HG03103 (cell line): ENCODE results near the gene GOSR1.
"Not testable (repeated sequence)": the region's sequence is repeated elsewhere in the genome, so short reads cannot be mapped to it uniquely, and the experiment has no call there.

Experiments used
- ATAC-seq: cut with Tn5 transposase; IDR thresholded peaks from one replicate; pipeline ENCODE4 v1.9.1; 2021; ENCODE audit warnings: low read depth; ENCODE audit not compliant: unreplicated experiment

The GOSR1 gene

DNA sequence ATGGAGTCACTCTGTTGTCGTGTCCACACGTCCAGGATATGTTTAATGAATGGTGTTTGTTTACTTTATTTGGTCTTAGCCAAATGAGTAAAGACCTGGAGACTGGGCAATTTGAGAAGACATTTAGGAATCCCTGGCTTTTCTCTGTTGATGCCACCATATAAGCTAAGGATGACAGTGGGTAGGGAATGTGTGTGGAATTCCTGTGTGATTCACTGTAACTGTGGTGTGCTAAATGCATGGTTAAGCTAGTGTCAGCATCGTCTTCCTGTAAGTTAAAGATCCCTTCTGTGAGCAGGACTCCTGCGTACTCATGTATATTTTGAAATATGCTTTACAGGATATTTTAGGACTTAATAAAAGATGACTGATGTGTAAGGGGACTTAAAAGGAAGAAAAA is 26.4 kb downstream of the GOSR1 start:
- no peak for ATAC-seq

DNA sequence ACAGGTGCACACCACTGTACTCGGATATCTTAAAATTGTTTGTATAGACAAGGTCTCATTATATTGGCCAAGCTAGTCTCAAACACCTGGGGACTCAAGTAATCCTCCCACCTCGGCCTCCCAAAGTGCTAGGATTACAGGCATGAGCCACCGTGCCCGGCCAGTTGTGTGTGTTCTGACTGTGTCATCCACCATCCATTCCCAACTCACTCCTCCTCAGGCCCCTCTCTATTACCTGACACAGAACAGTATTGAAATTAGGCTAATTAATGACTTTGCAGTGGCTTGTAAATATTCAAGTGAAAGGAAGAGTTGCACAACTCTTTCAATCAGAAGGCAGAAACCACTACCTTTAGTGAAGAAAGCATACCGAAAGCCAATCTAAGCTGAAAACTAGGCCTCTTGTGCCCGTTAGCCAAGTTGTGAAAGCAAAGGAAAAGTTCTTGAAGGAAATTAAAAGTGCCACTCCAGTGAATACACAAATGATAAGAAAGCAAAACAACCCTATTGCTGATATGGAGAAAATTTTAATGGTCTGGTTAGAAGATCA is 28.7 kb downstream of the GOSR1 start:
- no peak for ATAC-seq

DNA sequence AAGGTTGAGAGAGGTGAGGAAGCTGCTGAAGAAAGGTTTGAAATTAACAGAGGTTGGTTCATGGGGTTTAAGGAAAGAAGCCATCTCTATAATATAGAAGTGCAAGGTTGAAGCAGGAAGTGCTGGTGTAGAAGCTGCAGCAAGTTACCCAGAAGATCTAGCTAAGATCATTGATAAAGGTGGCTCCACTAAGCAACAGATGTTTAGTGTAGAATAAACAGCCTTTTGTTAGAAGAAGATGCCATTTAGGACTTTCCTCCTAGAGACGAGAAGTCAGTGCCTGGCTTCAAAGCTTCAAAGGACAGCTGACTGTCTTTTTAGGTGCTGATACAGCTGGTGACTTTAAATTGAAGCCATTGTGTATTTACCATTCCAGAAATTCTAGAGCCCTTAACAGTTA is 29.3 kb downstream of the GOSR1 start:
- no peak for ATAC-seq

DNA sequence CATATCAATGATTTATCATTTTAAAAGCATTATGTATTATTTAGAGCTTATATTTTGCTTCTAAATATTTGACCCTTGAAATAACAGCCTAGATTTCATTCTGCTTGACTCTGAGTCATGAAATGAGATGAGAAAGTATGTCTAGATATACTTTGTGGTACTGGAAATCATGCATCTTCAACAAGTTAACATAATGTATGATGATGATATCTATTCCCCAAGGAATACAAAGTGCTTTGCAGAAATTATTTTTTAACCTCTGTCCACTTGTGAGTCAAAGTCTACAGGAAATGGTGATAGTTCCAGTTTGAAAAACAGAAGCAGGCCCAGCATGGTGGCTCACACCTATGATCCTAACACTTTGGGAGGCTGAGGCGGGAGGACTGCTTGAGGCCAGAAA is 36.1 kb downstream of the GOSR1 start:
- no peak for ATAC-seq

DNA sequence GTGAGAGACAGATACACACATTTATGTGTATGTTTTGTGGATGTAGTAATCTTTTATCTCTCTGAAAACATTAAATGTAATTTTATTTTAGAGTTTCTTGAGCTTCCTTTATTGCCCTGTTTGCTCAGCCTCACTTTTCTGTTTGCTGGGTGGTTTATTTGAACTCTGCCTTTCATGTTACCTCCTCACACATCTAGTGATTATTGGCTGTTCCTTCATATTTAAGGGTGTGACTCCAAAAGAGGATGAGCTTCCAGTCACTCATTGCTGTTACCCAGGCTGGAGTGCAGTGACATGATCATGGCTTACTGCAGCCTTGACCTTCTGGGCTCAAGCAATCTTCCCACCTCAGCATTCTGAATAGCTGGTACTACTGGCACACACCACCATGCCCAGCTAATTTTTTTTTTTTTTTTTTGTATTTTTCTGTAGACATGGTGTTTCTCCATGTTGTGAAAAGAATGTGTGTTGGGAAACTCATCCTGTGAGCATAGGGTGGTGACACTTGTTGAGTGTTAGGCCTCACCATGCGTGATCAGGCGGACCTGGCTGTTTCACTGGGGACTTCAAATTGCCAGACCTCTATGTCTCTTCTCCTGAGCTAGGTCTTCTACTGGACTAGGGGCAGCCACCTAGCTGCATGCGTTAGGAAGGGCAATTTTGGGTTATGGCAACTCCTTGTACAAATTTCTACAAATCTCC is 37.8 kb downstream of the GOSR1 start:
- no peak for ATAC-seq

DNA sequence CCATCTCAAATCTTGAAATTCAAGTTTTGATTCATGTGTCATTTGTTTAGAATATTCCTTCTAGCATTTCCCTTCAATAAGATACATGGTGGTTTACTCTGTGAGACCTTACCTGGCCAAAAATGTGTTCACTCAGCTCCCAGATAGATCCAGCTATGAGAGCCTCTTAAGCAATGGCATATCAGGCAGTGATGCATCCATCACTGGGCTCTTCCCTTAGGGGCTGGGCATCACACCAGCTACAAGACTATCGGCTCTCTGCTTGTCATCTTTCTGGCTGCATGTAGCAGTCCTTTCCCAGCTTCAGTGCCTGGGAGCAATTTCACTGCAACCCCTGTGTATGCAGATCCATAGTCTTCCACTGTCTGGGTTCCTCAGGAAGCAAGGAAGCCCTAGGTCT is 40.6 kb downstream of the GOSR1 start:
- ATAC-seq = no peak

DNA sequence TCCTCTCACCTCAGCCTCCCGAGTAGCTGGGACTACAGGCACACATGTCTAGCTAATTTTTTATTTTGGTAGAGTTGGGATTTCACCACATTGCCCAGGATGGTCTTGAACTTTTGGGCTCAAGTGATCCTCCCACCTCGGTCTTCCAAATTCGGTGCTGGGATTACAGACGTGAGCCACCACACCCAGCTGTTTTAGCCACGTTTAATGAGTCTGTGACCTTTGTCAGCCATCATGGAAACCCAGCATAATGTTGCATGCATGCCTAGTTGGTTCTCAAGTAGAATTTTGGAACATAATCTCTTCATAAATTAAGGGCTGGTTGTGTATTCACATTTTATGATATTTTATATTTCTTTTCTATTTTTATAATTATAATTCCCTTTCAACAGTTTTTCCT is 42.0 kb downstream of the GOSR1 start:
- ATAC-seq = no peak

DNA sequence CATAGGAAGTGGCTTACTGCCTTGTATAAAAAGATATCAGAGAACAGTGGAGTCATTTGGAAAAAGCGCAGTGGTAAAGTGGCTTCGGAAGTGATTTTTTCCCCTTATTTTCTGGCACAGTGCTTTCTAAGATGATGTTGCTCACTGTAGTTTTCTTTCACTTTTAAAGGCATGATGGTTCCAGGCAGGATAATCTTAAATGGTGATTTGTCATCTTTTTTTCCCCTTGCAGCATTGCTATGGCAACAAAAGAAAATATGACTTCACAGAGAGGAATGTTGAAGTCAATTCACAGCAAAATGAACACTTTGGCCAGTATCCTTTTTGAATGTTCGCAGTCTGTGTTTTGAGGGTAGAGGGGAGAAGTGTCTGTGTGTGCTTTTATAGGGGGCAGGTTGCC is 42.5 kb downstream of the GOSR1 start:
- ATAC-seq = no peak

DNA sequence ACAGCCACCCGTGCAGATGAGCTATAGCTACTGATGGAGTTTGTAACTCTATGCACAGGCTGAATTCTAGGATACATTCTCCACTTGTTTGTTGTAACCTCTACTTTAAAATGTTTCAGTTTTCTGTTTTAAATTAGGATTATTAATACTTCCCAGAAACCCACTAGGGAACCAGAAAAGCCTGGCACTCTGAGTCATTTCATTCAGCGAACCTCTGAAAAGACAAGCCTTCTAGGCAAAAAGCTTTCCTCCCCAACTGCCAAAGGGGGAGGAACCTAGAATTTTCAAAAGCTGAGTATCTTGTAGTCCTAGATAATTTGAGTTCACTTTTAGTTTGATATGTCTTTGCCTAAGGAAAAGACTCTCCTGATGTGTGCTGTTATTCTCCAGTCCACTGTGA is 43.2 kb downstream of the GOSR1 start:
- no peak for ATAC-seq

DNA sequence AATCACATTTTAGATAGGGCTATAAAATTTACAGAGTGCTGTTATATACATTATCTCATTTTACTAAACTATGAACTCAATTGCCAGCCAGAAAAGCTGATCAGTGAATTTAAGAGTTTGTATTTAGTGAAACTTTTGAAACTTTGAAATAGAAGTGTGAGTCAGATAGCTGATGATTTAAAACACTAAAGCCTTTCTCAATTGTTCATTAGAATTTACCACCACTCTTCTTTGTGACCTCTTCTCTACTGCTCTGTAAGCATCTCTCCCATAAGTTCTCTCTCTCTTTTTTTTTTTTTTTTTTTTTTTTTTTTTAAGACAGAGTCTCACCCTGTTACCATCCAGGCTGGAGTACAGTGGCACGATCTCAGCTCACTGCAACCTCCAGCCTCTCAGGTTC is 43.7 kb downstream of the GOSR1 start:
- no peak for ATAC-seq

DNA sequence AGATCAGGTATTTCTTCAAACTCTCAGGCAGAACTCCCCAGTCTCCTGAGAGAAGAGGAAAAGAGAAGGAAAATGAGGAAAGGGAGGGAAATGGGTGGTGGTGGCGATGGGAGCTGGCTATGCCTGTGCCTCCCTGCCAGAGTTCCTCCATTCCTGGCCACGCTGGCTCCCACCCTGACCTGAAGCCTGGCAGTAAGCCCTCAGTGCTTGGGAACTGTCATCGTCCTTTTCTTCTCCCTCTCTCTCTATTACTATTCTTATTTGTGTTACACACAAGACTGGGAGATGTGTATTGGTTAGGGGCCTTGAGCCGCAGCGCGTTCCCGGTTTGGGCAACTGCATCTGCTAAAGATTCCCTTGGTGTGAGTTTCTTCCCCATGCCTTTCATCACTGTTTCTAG is 44.6 kb downstream of the GOSR1 start:
- no peak for ATAC-seq

DNA sequence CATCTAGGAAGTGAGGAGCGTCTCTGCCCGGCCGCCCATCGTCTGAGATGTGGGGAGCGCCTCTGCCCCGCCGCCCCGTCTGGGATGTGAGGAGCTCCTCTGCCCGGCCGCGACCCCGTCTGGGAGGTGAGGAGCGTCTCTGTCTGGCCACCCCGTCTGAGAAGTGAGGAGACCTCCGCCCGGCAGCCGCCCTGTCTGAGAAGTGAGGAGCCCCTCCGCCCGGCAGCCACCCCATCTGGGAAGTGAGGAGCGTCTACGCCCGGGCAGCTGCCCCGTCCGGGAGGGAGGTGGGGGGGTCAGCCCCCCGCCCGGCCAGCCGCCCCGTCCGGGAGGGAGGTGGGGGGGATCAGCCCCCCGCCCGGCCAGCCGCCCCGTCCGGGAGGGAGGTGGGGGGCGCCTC is 46.0 kb downstream of the GOSR1 start:
- not testable (repeated sequence) for ATAC-seq

DNA sequence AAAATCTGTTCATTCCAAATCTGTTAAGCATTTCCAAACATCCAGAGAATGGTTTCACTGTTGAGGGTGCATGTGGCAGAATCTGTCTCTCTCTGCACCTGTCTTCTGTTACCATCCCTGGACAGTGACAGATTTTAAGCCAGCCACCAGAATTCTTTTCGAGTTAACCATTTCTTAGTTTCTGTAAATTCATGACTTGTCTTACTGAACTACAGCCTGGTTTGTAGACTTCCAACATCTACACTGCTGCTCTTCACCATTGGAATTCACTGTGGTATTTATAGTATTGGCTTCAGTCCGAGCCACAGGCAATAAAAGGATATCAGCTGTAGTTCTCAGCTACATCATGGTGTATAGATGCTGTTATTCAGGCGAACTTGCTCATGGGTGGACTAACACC is 47.6 kb downstream of the GOSR1 start:
- no peak for ATAC-seq

DNA sequence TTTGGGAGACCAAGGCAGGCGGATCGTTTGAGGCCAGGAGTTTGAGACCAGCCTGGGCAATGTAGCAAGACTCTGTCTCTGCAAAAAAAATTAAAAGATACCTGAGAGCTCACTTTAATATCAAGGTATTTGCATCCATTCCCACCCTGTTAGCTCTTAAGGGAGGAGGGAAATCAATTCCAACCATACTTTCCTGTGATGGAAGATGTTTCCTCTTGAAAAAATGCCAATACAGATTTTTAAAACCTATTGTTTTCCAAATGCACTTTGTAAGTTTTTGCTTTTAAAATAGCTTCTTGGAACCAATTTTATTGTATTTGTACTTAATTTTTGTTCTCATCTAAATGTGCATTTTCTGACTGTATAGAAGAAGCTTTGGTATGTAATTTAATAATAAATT is 49.2 kb downstream of the GOSR1 start:
- no peak for ATAC-seq

DNA sequence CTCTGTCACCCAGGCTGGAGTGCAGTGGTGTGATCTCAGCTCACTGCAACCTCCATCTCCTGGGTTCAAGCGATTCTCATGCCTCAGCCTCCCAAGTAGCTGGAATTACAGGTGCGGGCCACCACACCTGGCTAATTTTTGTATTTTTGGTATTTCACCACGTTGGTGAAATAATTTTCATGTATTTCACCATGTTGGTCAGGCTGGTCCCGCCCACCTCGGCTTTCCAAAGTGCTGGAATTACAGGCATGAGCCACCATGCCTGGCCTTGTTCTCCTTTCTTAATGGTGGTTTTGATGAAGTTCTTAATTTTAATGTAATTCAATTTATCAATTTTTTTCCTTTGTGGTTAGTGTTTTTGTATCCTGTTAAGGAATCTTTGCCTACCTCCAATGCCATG is 51.5 kb downstream of the GOSR1 start:
- not testable (repeated sequence) for ATAC-seq

DNA sequence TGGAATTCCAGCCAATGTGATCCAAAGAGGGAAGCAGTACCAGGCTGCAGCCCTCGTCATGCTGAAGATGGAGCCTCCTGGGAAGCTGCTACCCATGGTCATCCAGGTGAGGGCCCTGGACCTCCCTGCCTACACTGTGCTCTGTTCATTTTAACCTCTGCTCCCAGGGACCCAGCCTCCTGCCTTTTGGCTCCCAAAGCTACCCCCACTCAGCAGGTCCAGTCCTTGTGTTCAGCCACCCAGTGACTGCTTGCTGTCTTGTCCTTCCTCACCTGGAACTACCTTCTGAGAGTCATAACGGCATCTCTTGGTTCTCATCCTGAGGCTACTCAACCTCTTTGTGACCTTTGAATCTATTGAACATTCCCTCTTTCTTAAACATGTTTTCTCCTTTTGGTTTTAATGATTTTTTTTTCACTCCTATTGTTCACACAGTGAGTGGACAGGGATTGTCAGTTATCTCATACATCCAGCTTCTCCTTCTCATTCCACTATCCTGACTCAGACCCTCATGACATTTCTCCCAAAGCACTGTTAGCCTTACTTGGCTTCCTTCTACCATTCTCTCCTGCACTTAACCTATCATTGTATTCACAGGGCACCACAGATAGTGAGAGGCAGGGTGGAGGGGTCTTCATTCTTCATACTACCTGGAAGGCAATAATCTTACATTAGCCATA is 53.3 kb downstream of the GOSR1 start:
- no peak for ATAC-seq

DNA sequence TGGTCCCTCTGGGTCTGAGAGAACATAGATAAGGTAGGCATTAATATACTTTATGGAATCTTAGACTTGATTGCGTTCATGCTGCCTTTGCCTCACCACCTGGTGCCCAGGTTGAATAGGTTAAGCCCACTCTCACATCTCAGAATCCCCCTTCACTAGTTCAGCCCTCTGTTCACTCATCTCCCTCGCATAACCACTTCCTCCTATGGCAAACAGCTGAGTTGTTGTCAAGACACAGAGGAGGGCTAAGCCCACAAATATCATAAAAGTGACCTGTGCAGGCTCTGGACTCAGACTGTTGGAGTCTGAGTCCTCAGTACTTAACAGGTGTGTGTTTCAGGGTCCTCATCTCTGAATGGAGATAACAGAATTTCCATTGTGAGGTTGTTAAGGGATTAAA is 55.7 kb downstream of the GOSR1 start:
- ATAC-seq = no peak

DNA sequence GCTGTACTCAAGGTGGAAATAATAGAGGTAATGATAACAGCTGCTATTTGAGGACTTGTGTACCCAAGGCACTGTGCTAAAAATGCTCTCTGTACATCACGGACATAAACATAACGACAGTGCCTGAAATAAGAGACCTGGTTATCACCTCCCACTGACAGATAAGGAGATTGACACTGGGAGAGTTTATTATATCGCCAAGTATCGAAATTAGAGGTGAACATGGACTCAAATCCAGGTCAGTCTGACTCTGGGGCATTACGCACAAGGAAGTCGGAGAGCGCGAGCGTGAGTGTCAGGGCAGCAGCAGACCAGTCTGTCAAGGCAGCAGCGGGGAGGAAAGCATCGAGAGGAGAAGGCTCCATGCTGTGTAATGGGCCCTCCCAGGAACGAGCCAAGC is 57.1 kb downstream of the GOSR1 start:
- ATAC-seq = no peak

DNA sequence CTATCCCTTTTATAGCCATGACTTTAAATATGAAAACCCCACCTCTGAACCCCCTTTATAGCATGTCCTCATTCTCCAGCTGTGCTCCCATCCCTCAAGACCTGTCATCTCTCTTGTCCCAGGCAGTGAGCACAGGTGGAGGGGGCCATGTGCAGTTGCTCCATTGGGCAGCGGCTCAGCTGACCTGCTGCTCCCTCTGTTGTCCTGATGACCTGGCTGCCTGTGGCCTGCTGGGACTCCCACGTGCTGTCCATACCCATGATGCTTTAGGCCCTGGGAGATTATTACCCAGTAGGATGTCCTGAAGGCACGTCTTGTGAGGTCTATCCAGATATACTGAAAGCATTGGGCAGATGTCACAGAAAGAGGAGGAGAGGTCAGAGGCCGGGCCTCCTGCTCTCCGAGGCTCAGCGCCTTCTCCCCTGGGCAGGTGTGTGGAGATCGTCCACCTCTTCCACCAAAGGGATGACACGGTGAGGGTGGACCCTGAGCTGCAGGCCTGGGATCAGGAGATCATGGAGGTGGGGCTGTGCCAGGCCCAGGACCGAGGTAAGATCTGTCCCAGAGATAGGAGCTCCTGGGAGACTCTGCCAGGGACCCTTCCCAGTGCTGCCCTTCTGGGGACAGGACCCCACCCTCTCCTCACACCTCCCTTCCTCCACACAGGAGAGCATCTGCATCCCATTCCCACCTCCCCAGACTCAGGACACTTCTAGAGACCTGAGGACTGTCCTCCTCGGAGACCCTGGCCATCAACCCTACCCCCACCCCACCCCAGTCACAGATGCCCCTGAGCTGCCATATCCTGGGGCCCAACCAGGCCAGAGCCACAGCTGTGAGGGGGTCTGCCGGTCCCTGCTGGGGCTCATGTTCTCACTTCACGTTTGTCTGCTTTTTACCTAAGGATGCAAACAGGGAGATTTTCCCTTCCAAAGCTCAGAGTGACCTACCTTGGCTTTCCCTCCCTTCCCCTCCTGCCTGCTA is 58.0 kb downstream of the GOSR1 start:
- ATAC-seq = no peak

DNA sequence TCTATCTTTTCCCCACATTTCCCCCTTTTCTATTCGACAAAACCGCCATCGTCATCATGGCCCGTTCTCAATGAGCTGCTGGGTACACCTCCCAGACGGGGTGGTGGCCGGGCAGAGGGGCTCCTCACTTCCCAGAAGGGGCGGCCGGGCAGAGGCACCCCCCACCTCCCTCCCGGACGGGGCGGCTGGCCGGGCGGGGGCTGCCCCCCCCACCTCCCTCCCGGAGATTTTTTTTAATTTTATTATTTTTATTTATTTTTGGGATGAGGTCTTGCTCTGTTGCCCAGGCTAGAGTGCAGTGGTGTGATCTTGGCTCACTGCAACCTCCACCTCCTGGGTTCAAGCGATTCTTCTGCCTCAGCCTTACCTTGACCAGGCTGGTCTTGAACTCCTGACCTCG is 59.6 kb downstream of the GOSR1 start:
- ATAC-seq = not testable (repeated sequence)

DNA sequence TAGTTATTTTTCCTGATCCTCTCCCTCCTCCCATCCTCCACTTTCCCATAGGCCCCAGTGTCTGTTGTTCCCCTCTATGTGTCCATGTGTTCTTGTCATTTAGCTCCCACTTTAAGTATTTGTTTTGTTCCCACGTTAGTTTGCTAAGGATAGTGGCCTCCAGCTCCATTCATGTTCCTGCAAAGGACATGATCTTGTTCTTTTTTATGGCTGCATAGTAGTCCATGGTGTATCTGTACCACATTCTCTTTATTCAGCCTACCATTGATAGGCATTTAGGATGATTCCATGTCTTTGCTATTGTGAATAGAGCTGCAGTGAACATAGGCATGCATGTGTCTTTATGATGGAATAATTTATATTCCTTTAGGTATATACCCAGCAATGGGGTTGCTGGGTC is 60.5 kb downstream of the GOSR1 start:
- not testable (repeated sequence) for ATAC-seq
